Islet of Langerhans (tissue), 1 donor: ENCODE data around the gene OCIAD1.

ENCODE experiments used
- FAIRE-seq: peaks from one replicate; lab custom pipeline; 2011; peaks lifted over from hg19 to GRCh38; lab: Jason Lieb, UNC

Gene OCIAD1

GRCh38 chr4:48896845-48897244, 66.0 kb downstream of the OCIAD1 start:
- FAIRE-seq = no peak

DNA sequence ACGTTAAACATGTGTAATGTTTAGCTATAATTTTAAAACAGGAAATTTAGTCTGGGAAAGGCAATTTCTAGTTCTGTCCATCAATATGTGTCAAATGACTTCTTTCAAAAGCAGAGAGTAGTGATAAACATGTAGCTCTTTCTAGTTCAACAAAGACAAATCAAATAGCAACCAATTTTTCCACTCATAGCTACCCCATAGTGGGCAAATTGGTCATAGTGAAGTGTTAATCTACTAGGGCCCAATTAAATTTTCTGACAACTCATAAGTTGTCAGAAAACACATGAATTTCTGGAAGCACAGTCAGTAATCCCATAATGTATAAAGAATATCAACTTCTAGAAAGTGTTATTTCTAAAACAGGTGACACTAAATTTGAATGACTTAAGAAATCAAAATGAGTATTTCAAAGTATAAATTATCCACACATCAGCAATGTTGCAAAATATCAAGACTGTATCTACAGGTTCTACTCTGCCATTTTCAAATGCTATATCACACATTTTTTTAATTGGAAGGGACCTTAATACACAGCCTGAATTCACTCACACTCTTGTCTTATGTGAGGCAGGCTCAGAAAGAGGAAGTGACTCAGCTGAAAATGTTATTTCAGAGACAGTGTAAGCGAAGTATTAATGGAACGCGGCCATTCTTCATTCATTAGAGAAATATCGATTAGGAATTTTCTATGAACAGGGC, 68.0 kb downstream of the OCIAD1 start:
- no peak for FAIRE-seq

- no peak for FAIRE-seq
Measured at GRCh38 chr4:48899432-48899749, 68.5 kb downstream of the OCIAD1 start.

DNA sequence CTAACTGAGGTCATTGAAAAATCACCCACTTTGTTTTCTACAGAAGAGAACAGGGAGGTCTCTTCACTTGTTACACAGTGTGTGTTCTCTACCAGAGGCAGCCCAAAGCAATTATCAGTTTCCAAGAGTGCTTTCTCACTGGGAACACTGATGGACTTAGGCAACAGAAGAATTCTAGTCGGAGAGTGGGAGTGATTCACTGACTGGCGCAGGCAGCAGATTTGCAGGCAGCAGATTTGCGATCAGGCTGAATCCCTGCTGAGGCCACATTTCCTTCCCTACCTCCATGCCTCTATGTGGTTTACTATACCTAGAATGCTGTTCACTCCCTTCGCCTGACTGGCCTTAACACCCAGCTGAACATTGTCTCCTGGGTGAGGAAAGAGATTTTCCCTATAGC, 69.1 kb downstream of the OCIAD1 start:
- FAIRE-seq = no peak

GRCh38 chr4:48901196-48901595, 70.3 kb downstream of the OCIAD1 start:
- FAIRE-seq = no peak

DNA sequence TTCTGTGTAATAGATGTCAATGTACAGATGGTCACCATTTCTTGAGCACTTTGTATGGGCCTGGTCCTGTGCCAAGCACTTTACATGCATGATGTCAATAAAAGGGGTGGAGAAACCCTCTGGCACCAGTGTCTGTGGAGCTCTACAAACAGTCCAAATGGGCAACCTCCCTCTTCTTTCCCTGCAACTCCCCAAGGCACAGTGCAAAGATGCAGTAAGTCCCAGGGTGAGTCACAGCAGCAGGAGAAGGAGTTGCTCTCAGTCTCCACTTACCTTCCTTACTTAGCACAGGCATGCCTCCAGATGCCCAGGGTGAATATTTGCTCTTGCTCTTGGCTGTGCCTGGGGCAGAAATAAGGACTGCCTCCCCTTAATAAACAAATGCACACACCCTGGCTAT, 71.4 kb downstream of the OCIAD1 start:
- FAIRE-seq = no peak

DNA sequence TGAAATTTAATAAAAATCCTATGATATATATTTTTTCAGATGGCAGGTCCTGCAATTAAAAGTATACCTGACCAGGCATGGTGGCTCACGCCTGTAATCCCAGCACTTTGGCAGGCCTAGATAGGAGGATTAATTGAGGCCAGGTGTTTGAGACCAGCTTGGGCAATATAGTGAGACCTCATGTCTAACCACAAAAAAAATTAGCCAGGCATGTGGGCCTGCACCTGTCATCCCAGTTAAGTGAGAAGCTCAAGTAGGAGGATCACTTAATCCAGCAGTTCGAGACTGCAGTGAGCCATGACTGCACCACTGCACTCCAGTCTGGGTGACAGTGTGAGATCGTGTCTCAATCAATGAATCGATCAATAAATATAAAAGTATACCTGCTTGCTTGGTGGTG, 73.2 kb downstream of the OCIAD1 start:
- FAIRE-seq = no peak

- FAIRE-seq = no peak
Measured at GRCh38 chr4:48904541-48905142, 73.8 kb downstream of the OCIAD1 start.

- FAIRE-seq = peak; percentile 75
Measured at GRCh38 chr4:48905363-48906015, 74.6 kb downstream of the OCIAD1 start.

- FAIRE-seq = peak; percentile 9
Measured at GRCh38 chr4:48906206-48907173, 75.6 kb downstream of the OCIAD1 start, which contains the start of gene OCIAD2. TSS of gene OCIAD2 (minus strand) at chr4:48906774. CDS start at chr4:48904549, 2,225 bp downstream.

DNA sequence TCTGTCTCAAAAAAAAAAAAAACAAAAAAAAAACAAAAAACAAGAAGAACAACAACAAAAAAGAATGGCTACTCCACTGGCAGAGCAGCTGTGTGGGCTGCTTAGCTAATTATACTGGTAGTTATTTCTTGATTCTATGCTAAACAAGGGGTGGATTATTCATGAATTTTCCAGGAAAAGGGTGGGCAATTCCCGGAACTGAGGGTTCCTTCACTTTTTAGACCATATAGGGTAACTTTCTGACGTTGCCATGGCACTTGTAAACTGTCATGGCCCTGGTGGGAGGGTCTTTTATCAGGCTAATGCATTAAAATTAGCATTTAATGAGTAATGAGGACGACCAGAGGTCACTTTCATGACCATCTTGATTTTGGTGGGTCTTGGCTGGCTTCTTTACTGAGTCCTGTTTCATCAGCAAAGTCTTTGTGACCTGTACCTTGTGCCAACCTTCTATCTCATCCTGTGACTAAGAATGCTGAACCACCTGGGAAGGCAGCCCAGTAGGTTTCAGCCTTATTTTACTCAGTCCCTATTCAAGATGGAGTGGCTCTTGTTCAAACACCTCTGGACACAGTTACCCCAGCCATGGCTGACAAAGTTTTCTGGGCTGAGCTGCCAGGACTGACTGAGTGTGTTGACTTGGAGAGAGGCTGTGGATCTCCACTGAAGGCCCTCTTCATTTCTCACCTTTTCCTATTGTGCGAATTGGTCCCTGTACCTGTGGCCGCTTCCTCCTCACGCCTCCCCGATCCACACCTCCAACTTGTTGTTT, 77.0 kb downstream of the OCIAD1 start:
- FAIRE-seq = no peak

DNA sequence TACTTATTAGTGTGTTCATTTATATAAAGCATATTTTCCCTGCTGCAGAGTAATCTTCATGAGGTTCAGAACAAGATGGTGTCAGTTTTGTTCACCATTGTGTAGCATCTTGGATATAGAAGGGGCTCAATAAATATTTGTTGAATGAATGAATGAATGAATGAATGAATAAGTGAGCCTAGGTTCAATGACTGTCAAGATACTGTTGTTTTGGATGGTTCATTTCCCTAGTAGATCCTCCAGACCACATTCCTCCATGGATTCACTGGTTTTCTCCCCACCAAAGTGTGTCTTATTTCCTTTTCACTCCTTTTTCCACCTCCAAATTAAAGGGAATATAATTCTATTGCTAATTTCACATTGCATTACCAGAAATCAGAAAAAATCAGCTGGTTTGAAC, 77.8 kb downstream of the OCIAD1 start:
- no peak for FAIRE-seq

GRCh38 chr4:48909697-48910096, 78.8 kb downstream of the OCIAD1 start:
- FAIRE-seq = no peak

DNA sequence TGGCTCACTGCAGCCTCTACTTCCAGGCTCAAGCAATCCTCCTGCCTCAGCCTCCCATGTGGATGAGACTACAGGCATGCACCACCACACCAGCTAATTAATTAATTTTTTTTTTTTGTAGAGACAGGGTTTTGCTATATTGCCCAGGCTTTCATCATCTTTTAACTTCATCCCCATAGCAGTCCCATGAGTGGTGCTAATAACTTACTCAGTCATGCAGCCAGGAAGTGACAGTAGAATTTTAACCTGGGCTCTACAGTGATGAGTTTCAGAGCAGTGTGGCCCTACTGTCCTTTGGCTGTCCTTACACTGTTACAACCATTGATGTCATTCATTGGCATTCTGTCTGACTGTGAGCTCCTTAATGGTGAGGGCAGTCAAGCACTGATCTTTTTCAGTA, 79.6 kb downstream of the OCIAD1 start:
- FAIRE-seq = no peak
